GM10266 (cell line): ENCODE measurements around the gene HNF1B.

Experiments used
- DNase-seq: peaks from one replicate; pipeline ENCODE4 v3.0.0; 2012; ENCODE audit errors: extremely low spot score
- CTCF ChIP-seq: IDR thresholded peaks from 2 replicates; pipeline ENCODE4 v1.5.1; 2012; ENCODE audit warnings: mild to moderate bottlenecking, low read depth; ENCODE audit not compliant: control insufficient read depth, insufficient read depth; ENCODE audit errors: missing control alignments

The HNF1B gene

GRCh38 chr17:37742762-37743611 lies 1.9 kb downstream of the HNF1B start:
- TF ChIP-seq CTCF, result no peak
- peak; percentile 53 for DNase-seq

GRCh38 chr17:37742116-37742761 lies 2.6 kb downstream of the HNF1B start:
- DNase-seq, result peak; percentile 41
- no peak for TF ChIP-seq CTCF

- TF ChIP-seq CTCF, result no peak
- no peak for DNase-seq
Measured at GRCh38 chr17:37741341-37742115, 3.3 kb downstream of the HNF1B start.

GRCh38 chr17:37740915-37741314 lies 3.9 kb downstream of the HNF1B start:
- TF ChIP-seq CTCF, result no peak
- no peak for DNase-seq

- DNase-seq, result no peak
- no peak for TF ChIP-seq CTCF
Measured at GRCh38 chr17:37737971-37738370, 6.9 kb downstream of the HNF1B start.

- no peak for DNase-seq
- TF ChIP-seq CTCF, result no peak
Measured at GRCh38 chr17:37737081-37737480, 7.8 kb downstream of the HNF1B start.
